HepG2 (cell line): ENCODE results near the gene NUBP2. TPM values are rescaled to one million over a fixed set of nuclear protein-coding genes. Genes with fewer than 3 reads are reported as not detected.
A peak's percentile ranks its signal among the peaks of the same experiment; 100 is the strongest.

Experiments used
- EEA1 ChIP-seq: sonication (generic); formaldehyde crosslinking; IDR thresholded peaks from 2 replicates; pipeline ENCODE4 v1.5.1; 2020; ENCODE audit warnings: mild to moderate bottlenecking, missing genetic modification reagents, borderline replicate concordance
- MEIS1 ChIP-seq: sonication (generic); formaldehyde crosslinking; IDR thresholded peaks from 2 replicates; pipeline ENCODE4 v1.9.0; 2021; ENCODE audit warnings: mild to moderate bottlenecking, missing genetic modification reagents, moderate library complexity, borderline replicate concordance
- NAIF1 ChIP-seq: sonication (generic); formaldehyde crosslinking; IDR thresholded peaks from 2 replicates; pipeline ENCODE4 v1.5.0; 2020; ENCODE audit warnings: mild to moderate bottlenecking, missing genetic modification reagents, borderline replicate concordance
- NBN ChIP-seq: fragments of 450-650 bp; conservative IDR thresholded peaks from 2 replicates; pipeline ENCODE4 v1.6.1; 2017
- NFYB ChIP-seq: sonication (generic); formaldehyde crosslinking; IDR thresholded peaks from 2 replicates; pipeline ENCODE4 v1.4.0; 2020; ENCODE audit warnings: missing genetic modification reagents
- POGK ChIP-seq: sonication (generic); formaldehyde crosslinking; conservative IDR thresholded peaks from 2 replicates; pipeline ENCODE4 v1.8.0; 2022; ENCODE audit warnings: mild to moderate bottlenecking, moderate library complexity, missing genetic modification reagents
- SETDB1 ChIP-seq: sonication (generic); formaldehyde crosslinking; IDR thresholded peaks from 2 replicates; pipeline ENCODE4 v1.5.1; 2020; ENCODE audit warnings: missing genetic modification reagents, mild to moderate bottlenecking, borderline replicate concordance
- SMYD3 ChIP-seq: sonication (generic); formaldehyde crosslinking; IDR thresholded peaks from 2 replicates; pipeline ENCODE4 v1.8.1; 2023; ENCODE audit warnings: mild to moderate bottlenecking, missing genetic modification reagents
- SOX6 ChIP-seq, 2 experiments: fragments of 450-650 bp in 1 of 2; sonication (generic) in 1 of 2; formaldehyde crosslinking in 1 of 2; IDR thresholded peaks; 2 replicates each; pipeline versions ENCODE4 v1.4.0 to v1.6.1; 2017 to 2020; ENCODE audit warnings: antibody characterized with exemption in 1 of 2, mild to moderate bottlenecking in 1 of 2, missing genetic modification reagents in 1 of 2
- SUZ12 ChIP-seq: fragments of 150-350 bp; IDR thresholded peaks from 2 replicates; pipeline ENCODE4 v1.6.1; 2014; ENCODE audit warnings: low read depth, low read length
- TCF12 ChIP-seq, 2 experiments: fragments of 450-650 bp in 1 of 2; sonication (generic) in 1 of 2; formaldehyde crosslinking in 1 of 2; IDR thresholded peaks; 2 replicates each; pipeline versions ENCODE4 v1.6.1 to v1.8.0; 2017 to 2022; ENCODE audit warnings: antibody characterized with exemption in 1 of 2, mild to moderate bottlenecking in 1 of 2, missing genetic modification reagents in 1 of 2, moderate library complexity in 1 of 2
- ZC3H13 ChIP-seq: sonication (generic); formaldehyde crosslinking; IDR thresholded peaks from 2 replicates; pipeline ENCODE4 v1.8.1; 2023; ENCODE audit warnings: mild to moderate bottlenecking, missing genetic modification reagents, moderate library complexity
- ZFP41 ChIP-seq: sonication (generic); formaldehyde crosslinking; IDR thresholded peaks from 2 replicates; pipeline ENCODE4 v1.4.0; 2020; ENCODE audit warnings: mild to moderate bottlenecking, missing genetic modification reagents, borderline replicate concordance
- ZNF562 ChIP-seq: sonication (generic); formaldehyde crosslinking; IDR thresholded peaks from 2 replicates; pipeline ENCODE4 v1.8.0; 2022; ENCODE audit warnings: missing genetic modification reagents, borderline replicate concordance
- ZNF576 ChIP-seq: sonication (generic); formaldehyde crosslinking; IDR thresholded peaks from 2 replicates; pipeline ENCODE4 v1.4.0; 2020; ENCODE audit warnings: mild to moderate bottlenecking, missing genetic modification reagents
- ZNF737 ChIP-seq: sonication (generic); formaldehyde crosslinking; IDR thresholded peaks from 2 replicates; pipeline ENCODE4 v1.5.0; 2020; ENCODE audit warnings: missing genetic modification reagents, mild to moderate bottlenecking, borderline replicate concordance
- ZSCAN21 ChIP-seq: sonication (generic); formaldehyde crosslinking; IDR thresholded peaks from 2 replicates; pipeline ENCODE4 v1.8.0; 2022; ENCODE audit warnings: mild to moderate bottlenecking, missing genetic modification reagents, moderate library complexity, borderline replicate concordance
- polyA plus RNA-seq, 8 experiments: library from polyadenylated mRNA; depleted of rRNA in 3 of 8; stranded (reverse) in 7 of 8; unstranded in 1 of 8; fragments of >200 nt; fragmentation: Illumina TruSeq in 4 of 8; extraction: Trizol in 4 of 8; gene quantifications; 2 replicates each; pipeline versions ENCODE4 v1.2.1 to v1.2.3, GENCODE V29; 2011 to 2016; ENCODE audit warnings: low read depth in 4 of 8, missing spikeins in 1 of 8, mixed read lengths in 1 of 8; ENCODE audit not compliant: insufficient read depth in 1 of 8
- total RNA-seq, 5 experiments: library from RNA; depleted of rRNA; stranded (reverse); fragments of >200 nt; fragmentation: Illumina TruSeq; extraction: Trizol; gene quantifications; 2 replicates each; pipeline ENCODE4 v1.2.3, GENCODE V29; 2016; ENCODE audit warnings: low read depth in 1 of 5
- TF ChIP-seq, protein P1 (sequence below): sonication (generic); formaldehyde crosslinking; conservative IDR thresholded peaks from 2 replicates; pipeline ENCODE4 v1.4.0; 2020; ENCODE audit warnings: missing genetic modification reagents
- TF ChIP-seq, protein P2 (sequence below): IDR thresholded peaks from 2 replicates; pipeline ENCODE4 v1.6.1; 2018; ENCODE audit warnings: missing genetic modification reagents
- TF ChIP-seq, protein P3 (sequence below): fragments of 450-650 bp; IDR thresholded peaks from 2 replicates; pipeline ENCODE4 v1.6.1; 2016

NUBP2 gene
- total and polyA plus RNA-seq, 2 of the 13 experiments (the other 11 are each of a cell fraction or from before 2014, with no cell fraction given) = 25.7 to 61.5 TPM

- TF ChIP-seq POGK (CRISPR knock-in tag) = no peak
- no peak for TF ChIP-seq SMYD3
- no peak for TF ChIP-seq MEIS1 (CRISPR knock-in tag)
- TF ChIP-seq NFYB (CRISPR knock-in tag) = no peak
- TF ChIP-seq, protein P1, sequence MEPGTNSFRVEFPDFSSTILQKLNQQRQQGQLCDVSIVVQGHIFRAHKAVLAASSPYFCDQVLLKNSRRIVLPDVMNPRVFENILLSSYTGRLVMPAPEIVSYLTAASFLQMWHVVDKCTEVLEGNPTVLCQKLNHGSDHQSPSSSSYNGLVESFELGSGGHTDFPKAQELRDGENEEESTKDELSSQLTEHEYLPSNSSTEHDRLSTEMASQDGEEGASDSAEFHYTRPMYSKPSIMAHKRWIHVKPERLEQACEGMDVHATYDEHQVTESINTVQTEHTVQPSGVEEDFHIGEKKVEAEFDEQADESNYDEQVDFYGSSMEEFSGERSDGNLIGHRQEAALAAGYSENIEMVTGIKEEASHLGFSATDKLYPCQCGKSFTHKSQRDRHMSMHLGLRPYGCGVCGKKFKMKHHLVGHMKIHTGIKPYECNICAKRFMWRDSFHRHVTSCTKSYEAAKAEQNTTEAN (CRISPR knock-in tag) = 0 out of 2 replicates have a peak, but pooled peaks have one; percentile 46
- TF ChIP-seq SETDB1 (CRISPR knock-in tag) = no peak
- no peak for TF ChIP-seq TCF12 (IDR thresholded peaks at IDR 0.05)
- no peak for TF ChIP-seq TCF12 (CRISPR knock-in tag; IDR thresholded peaks at IDR 0.05)
- TF ChIP-seq, protein P2, sequence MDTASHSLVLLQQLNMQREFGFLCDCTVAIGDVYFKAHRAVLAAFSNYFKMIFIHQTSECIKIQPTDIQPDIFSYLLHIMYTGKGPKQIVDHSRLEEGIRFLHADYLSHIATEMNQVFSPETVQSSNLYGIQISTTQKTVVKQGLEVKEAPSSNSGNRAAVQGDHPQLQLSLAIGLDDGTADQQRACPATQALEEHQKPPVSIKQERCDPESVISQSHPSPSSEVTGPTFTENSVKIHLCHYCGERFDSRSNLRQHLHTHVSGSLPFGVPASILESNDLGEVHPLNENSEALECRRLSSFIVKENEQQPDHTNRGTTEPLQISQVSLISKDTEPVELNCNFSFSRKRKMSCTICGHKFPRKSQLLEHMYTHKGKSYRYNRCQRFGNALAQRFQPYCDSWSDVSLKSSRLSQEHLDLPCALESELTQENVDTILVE = 0 out of 2 replicates have a peak, but pooled peaks have one; percentile 54
- TF ChIP-seq NAIF1 (CRISPR knock-in tag) = no peak
- TF ChIP-seq ZC3H13 (CRISPR knock-in tag) = peak; percentile 99
- no peak for TF ChIP-seq ZNF576 (CRISPR knock-in tag)
- no peak for TF ChIP-seq SUZ12
- TF ChIP-seq ZNF737 (CRISPR knock-in tag) = no peak
- peak; percentile 43 for TF ChIP-seq ZSCAN21 (CRISPR knock-in tag)
- no peak for TF ChIP-seq ZFP41 (CRISPR knock-in tag)
- TF ChIP-seq, protein P3, sequence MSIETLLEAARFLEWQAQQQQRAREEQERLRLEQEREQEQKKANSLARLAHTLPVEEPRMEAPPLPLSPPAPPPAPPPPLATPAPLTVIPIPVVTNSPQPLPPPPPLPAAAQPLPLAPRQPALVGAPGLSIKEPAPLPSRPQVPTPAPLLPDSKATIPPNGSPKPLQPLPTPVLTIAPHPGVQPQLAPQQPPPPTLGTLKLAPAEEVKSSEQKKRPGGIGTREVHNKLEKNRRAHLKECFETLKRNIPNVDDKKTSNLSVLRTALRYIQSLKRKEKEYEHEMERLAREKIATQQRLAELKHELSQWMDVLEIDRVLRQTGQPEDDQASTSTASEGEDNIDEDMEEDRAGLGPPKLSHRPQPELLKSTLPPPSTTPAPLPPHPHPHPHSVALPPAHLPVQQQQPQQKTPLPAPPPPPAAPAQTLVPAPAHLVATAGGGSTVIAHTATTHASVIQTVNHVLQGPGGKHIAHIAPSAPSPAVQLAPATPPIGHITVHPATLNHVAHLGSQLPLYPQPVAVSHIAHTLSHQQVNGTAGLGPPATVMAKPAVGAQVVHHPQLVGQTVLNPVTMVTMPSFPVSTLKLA = no peak
- TF ChIP-seq SOX6 (IDR thresholded peaks at IDR 0.05) = no peak
- peak; percentile 83 for TF ChIP-seq SOX6 (CRISPR knock-in tag; IDR thresholded peaks at IDR 0.05)
- no peak for TF ChIP-seq NBN
- TF ChIP-seq EEA1 (CRISPR knock-in tag) = no peak
- no peak for TF ChIP-seq ZNF562
Measured at GRCh38 chr16:1828645-1829410, 46.1 kb downstream of the NUBP2 start (continued).
